ENCODE results near the gene UCHL3. TPM values are rescaled to one million over a fixed set of nuclear protein-coding genes. Genes with fewer than 3 reads are reported as not detected.

Gene UCHL3
- polyA plus RNA-seq, 2 of the 4 experiments (the other 2 are of a cell fraction), result 46.6 to 60.7 TPM

GRCh38 chr13:75643693-75644092 lies 94.1 kb downstream of the UCHL3 start:
- no peak for TF ChIP-seq NFE2L2 (conservative IDR thresholded peaks at IDR 0.05; ENCODE audit: low read length)
- no peak for TF ChIP-seq POLR2AphosphoS2 (conservative IDR thresholded peaks at IDR 0.05; ENCODE audit: low read length)
- no peak for TF ChIP-seq KDM1A (IDR thresholded peaks at IDR 0.05; ENCODE audit: low read depth)
- TF ChIP-seq ZFP36 (IDR thresholded peaks at IDR 0.05; ENCODE audit: borderline replicate concordance, partially characterized antibody), result no peak
- no peak for TF ChIP-seq HOXA7 (CRISPR knock-in tag; IDR thresholded peaks at IDR 0.05)
- no peak for TF ChIP-seq RARB (CRISPR knock-in tag; IDR thresholded peaks at IDR 0.05)
- TF ChIP-seq ZSCAN20 (CRISPR knock-in tag; IDR thresholded peaks at IDR 0.05), result no peak
- H3K27ac ChIP-seq, result no peak overlapping the region
- no peak for DNase-seq (ENCODE audit: low read depth in 1 of 2, low spot score in 1 of 2)
- no peak for ATAC-seq
- H3K9me3 ChIP-seq, result no peaks in the 10 kb centered on the region
- H3K4me3 ChIP-seq, result no peak overlapping the region
- CTCF ChIA-PET, result no interaction called here
- no peak overlapping the region for H3K4me2 ChIP-seq
- POLR2A ChIA-PET, result no interaction called here
- H3K4me1 ChIP-seq, result no peaks in the 10 kb centered on the region
- FAIRE-seq, result no peak

GRCh38 chr13:75645141-75645540 lies 95.5 kb downstream of the UCHL3 start:
- 84% methylated on average over 3 of the region's 3 CpGs for WGBS (ENCODE audit: missing lambda C conversion rate)
- Histone ChIP-seq H3K4me2 (no peak overlapping the region), H3K27ac (no peak overlapping the region), H3K4me3 (no peak overlapping the region), H3K9me3 (no peaks in the 10 kb centered on the region), H3K4me1 (no peaks in the 10 kb centered on the region)
- ATAC-seq (no peak), DNase-seq (ENCODE audit: low read depth in 1 of 2, low spot score in 1 of 2) (no peak), FAIRE-seq (no peak)
- TF ChIP-seq CEBPB (IDR thresholded peaks at IDR 0.05) (no peak), JUNB (IDR thresholded peaks at IDR 0.05) (no peak), POLR2AphosphoS2 (conservative IDR thresholded peaks at IDR 0.05; ENCODE audit: low read length) (no peak), REST (IDR thresholded peaks at IDR 0.05) (no peak), NPAS2 (CRISPR knock-in tag; IDR thresholded peaks at IDR 0.05; ENCODE audit: borderline replicate concordance) (no peak), HOXA7 (CRISPR knock-in tag; IDR thresholded peaks at IDR 0.05) (no peak), RAD21 (conservative IDR thresholded peaks at IDR 0.05 in 1 of 2, IDR thresholded peaks at IDR 0.05 in 1 of 2) (no peak), POLR2A (IDR thresholded peaks at IDR 0.05; ENCODE audit: low read length) (no peak), TFCP2L1 (CRISPR knock-in tag; IDR thresholded peaks at IDR 0.05) (no peak)
- TF ChIP-seq, protein P1, sequence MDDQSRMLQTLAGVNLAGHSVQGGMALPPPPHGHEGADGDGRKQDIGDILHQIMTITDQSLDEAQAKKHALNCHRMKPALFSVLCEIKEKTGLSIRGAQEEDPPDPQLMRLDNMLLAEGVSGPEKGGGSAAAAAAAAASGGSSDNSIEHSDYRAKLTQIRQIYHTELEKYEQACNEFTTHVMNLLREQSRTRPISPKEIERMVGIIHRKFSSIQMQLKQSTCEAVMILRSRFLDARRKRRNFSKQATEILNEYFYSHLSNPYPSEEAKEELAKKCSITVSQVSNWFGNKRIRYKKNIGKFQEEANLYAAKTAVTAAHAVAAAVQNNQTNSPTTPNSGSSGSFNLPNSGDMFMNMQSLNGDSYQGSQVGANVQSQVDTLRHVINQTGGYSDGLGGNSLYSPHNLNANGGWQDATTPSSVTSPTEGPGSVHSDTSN (IDR thresholded peaks at IDR 0.05), result no peak
- ChIA-PET POLR2A (no interaction called here), CTCF (no interaction called here)

DNA sequence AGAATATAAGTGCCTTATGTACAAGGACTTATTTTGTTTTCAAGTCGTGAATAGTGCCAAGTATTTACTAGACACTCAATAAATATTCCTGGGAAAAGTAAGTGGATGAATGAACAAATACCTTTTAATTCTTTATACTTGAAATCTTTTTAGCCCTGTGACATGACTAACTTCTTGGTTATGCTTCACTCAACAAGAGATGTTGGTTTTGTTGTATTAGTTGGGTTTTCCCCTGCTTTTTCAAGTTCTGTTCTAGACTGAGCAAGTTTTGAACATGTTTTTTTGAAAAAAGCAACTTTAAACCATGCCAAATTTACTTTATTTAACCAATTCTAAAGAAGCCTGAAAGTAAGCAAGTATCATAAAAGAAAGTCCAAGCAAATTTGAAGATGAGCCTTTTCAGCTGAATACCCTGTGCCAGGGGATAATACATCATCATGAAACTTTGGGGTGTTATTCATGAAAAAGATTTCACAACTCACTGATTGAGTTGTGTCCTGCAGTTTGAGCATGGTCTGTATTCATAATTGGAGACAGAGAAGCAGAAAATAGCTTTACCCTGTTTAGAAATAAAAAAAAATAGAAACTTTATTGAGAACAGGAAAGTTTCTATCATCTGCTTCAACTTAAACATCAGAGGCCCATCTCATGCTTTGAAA lies 97.7 kb downstream of the UCHL3 start:
- no peaks in the 10 kb centered on the region for H3K4me1 ChIP-seq
- 70% methylated on average over 1 of the region's 1 CpG for WGBS (ENCODE audit: missing lambda C conversion rate)
- FAIRE-seq (no peak), ATAC-seq (no peak), DNase-seq (ENCODE audit: low read depth in 1 of 2, low spot score in 1 of 2) (no peak)
- POLR2A ChIA-PET, result interaction anchor here (0.6 kb wide), 1 partner anchor 865 kb away, joined by 4 read pairs; no protein-coding TSS in a partner anchor
- H3K9me3 ChIP-seq, result no peaks in the 10 kb centered on the region
- no peak overlapping the region for H3K27ac ChIP-seq
- CTCF ChIA-PET, result interaction anchor here (0.7 kb wide), 1 partner anchor 1255 kb away, joined by 4 read pairs; no protein-coding TSS in a partner anchor
- no peak overlapping the region for H3K4me2 ChIP-seq
- H3K4me3 ChIP-seq, result no peak overlapping the region
- TF ChIP-seq, protein P2, sequence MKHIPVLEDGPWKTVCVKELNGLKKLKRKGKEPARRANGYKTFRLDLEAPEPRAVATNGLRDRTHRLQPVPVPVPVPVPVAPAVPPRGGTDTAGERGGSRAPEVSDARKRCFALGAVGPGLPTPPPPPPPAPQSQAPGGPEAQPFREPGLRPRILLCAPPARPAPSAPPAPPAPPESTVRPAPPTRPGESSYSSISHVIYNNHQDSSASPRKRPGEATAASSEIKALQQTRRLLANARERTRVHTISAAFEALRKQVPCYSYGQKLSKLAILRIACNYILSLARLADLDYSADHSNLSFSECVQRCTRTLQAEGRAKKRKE (CRISPR knock-in tag; IDR thresholded peaks at IDR 0.05; ENCODE audit: low read depth), result no peak
- TF ChIP-seq RNF2 (IDR thresholded peaks at IDR 0.05; ENCODE audit: borderline replicate concordance, low read depth) (no peak), MAZ (IDR thresholded peaks at IDR 0.05; ENCODE audit: borderline replicate concordance, low read depth, low read length) (no peak), FOSL2 (IDR thresholded peaks at IDR 0.05) (no peak), FOSL2 (CRISPR knock-in tag; IDR thresholded peaks at IDR 0.05) (no peak), CTCF (IDR thresholded peaks at IDR 0.05) (no peak), HOXA7 (CRISPR knock-in tag; IDR thresholded peaks at IDR 0.05) (no peak), RARB (CRISPR knock-in tag; IDR thresholded peaks at IDR 0.05) (no peak), KDM5A (IDR thresholded peaks at IDR 0.05) (no peak), ZSCAN20 (CRISPR knock-in tag; IDR thresholded peaks at IDR 0.05) (no peak), E2F6 (IDR thresholded peaks at IDR 0.05; ENCODE audit: borderline replicate concordance, low read depth) (no peak), CHD4 (IDR thresholded peaks at IDR 0.05; ENCODE audit: borderline replicate concordance) (no peak), MAFK (IDR thresholded peaks at IDR 0.05; ENCODE audit: partially characterized antibody) (no peak)

All from A549 (cell line).